ENCODE results near the gene MAML2.

- TF ChIP-seq, protein P1, sequence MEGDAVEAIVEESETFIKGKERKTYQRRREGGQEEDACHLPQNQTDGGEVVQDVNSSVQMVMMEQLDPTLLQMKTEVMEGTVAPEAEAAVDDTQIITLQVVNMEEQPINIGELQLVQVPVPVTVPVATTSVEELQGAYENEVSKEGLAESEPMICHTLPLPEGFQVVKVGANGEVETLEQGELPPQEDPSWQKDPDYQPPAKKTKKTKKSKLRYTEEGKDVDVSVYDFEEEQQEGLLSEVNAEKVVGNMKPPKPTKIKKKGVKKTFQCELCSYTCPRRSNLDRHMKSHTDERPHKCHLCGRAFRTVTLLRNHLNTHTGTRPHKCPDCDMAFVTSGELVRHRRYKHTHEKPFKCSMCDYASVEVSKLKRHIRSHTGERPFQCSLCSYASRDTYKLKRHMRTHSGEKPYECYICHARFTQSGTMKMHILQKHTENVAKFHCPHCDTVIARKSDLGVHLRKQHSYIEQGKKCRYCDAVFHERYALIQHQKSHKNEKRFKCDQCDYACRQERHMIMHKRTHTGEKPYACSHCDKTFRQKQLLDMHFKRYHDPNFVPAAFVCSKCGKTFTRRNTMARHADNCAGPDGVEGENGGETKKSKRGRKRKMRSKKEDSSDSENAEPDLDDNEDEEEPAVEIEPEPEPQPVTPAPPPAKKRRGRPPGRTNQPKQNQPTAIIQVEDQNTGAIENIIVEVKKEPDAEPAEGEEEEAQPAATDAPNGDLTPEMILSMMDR (IDR thresholded peaks at IDR 0.05; ENCODE audit: poor library complexity) = no peak
- TF ChIP-seq EZH2phosphoT487 (IDR thresholded peaks at IDR 0.05; ENCODE audit: low read depth, severe bottlenecking, unreplicated experiment) = no peak
- no peak for TF ChIP-seq EZH2 (IDR thresholded peaks at IDR 0.05; ENCODE audit: borderline replicate concordance)
Observed at GRCh38 chr11:96145163-96145585, 197.8 kb downstream of the MAML2 start.

Measured in hepatocyte (in vitro differentiated cells).